Activated CD4-positive, alpha-beta T cell treated with anti-CD3 and anti-CD28 coated beads, Interleukin-2, amount 50 U/mL, for 48 hours (primary cell): ENCODE results near the gene NLE1.

Experiments used
- DNase-seq, 2 experiments: peaks; one replicate each; pipeline ENCODE4 v3.0.0-alpha.2; 2020

The NLE1 gene

DNA sequence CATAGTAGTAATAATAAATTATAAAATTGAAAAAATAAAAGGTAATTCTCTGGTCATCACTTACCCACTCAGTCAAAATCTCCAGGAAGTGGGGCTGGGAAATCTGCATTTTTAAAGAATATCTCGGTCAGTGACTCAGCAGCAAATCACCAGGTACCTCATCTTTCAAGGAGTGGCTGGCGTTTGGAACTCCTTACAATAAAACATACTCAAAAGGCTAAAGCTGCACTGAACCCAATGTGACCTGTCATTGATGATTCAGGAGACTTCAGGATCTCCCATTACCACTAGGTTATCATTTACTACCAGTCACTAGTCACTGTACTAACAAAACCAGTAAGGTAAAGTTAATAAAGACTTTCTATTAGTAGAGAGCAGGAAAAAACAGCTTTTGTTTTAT is 57.1 kb downstream of the NLE1 start:
- no peak for DNase-seq

DNA sequence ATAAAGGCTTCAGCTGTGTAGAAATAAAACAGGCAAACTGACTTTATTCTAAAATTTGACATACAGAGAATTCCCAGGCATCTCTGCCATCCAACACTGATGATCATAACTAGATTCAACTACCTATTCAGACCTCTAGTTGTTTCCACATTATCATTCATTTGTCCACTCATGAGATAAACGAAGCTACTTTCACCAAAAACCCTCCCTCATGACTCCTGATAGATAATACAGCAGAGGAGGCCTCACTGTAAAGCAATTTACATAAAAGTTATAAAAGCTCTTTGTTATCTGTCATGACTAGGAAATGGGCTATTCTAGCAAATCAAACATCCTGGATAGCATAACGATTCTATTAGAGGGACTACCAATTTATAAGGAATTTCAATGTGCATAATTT is 59.0 kb downstream of the NLE1 start:
- DNase-seq: no peak

DNA sequence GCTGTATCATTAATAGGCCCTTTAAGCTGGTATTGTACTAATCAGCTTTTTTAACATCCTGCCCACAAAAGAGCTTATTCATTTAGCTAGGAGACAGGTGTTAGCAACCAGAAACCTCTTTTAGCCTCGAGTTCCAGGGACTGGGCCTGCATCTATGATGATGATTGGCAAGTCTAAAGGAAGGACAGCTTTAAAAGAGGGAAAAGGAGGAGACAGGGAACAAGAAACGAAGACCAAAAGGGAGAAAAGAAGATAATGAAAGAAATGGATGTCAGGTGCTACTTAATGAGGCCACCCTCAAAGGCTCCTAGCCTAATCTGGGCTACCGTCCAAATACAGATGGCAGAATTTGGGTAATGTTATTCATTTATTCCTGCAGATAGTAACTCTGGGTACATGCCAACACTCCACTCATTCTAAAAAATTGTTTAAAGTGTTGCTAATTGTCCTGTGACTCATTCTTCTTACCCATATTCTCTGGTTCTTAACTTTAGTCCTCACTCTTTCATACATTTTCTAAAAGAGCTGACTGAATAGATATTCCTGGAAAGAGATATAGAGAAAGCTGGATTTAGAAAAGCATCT is 59.9 kb downstream of the NLE1 start:
- DNase-seq: no peak

DNA sequence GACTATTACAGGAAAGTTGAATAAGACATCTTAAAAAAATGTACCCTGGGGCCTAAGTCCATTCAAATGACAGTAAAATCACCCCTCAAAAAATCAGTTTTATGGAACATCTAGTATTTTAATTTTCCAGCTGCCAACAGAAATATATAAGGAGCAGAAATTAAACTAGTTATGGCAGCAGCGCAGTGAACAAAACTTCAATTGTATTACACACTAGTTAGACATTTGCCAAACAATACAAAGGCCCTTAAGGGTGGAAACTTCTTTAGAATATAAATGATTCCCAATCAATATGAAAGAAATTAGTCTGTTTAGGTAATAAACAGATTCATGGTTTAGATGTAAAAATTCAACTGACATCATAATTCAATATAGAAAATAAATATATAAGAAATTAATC is 60.5 kb downstream of the NLE1 start:
- no peak for DNase-seq

DNA sequence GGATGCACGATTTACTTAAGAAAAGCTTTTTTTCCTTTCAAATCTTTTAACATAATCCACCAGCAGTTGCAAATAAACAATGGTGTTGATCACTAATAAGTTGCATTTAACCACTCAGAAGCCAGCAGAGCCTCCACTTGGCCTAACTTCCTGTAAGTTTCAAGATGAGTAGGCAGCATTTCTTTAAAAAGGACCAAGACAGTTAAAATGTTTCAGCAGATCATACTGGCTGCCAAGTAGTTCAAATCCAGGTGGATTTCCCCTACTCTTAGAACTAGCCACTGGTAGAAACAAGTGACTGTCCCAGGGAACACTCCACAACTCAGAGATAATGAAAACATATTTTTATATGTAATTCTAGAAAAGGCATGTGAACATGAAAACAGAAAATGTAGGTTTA is 61.6 kb downstream of the NLE1 start:
- no peak for DNase-seq

DNA sequence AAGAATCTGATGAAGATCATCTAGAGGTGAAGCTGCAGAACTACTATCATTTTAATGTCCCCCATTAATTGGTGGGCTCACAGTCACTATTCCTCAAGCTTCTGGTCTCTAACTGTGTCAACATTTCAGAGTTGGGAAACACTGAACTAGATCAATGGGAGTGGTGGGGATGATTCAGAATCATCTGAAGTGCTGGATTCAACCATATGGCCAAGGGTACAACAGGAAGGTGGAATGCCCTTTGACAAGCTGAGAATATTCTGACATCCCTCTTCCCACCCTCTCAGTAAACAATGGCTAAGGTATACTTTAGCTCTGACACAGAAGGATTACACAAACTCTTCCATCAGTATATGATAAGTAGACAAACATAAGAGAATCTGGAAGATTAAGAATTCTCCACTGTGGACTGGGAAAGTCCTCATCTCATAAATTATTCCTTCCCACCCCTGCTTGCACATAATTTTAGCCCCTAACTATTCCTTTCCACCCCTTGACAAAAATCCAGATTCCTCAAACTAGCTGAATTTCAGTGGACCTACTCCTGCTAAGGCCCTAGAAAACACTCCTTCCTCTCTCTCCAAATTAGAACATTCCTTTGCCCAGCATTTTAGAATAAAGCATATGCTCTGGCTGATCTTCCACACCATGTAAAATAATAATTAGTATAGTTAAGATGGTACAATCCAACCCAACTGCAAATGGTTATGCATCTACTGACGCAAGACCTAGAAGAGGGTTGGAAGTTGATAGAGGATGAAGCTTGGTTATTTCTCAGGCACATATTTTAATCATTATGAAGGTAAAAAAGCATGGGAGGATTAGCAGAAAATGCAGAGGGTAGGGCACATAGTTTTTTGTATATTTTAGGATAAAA is 62.3 kb downstream of the NLE1 start:
- no peak for DNase-seq
